ENCODE data around the gene FAM124A. TPM values are rescaled to one million over a fixed set of nuclear protein-coding genes. Genes with fewer than 3 reads are reported as not detected.

Gene FAM124A
- total RNA-seq, 2 experiments from 2014 or later = 0.07 to 0.25 TPM

DNA sequence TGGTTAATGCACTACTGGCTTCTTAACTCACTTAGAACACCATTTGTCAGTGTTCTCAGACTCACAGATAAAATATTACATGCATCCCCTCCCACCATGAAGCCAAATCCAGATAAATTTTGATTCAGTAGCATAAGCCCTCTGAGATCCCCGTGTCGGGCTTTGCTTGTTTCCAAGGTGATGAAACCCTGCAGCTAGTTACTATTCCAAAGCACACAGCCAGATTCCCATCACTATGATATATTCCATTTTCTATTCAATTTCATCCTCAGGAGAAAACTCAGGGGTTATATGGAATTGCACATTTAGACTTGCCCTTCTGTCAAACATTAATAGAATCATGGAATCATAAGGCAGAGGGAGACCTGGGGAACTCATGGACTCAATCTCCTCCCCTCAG lies 9.4 kb upstream of the FAM124A start:
- no peaks in the 10 kb centered on the region for H3K9me3 Mint-ChIP-seq
- no peaks in the 10 kb centered on the region for H3K36me3 Mint-ChIP-seq (ENCODE audit: low read depth)
- peaks cover 47% of the 10 kb centered on the region for H3K27me3 Mint-ChIP-seq
- no peak overlapping the region for H3K4me3 Mint-ChIP-seq
- no peak overlapping the region for H3K27ac Mint-ChIP-seq
- POLR2A ChIA-PET = no interaction called here
- CTCF ChIA-PET = interaction anchor here (1.0 kb wide), 1 partner anchor 74 kb away, joined by 4 read pairs; no protein-coding TSS in a partner anchor
- TF ChIP-seq, protein P1, sequence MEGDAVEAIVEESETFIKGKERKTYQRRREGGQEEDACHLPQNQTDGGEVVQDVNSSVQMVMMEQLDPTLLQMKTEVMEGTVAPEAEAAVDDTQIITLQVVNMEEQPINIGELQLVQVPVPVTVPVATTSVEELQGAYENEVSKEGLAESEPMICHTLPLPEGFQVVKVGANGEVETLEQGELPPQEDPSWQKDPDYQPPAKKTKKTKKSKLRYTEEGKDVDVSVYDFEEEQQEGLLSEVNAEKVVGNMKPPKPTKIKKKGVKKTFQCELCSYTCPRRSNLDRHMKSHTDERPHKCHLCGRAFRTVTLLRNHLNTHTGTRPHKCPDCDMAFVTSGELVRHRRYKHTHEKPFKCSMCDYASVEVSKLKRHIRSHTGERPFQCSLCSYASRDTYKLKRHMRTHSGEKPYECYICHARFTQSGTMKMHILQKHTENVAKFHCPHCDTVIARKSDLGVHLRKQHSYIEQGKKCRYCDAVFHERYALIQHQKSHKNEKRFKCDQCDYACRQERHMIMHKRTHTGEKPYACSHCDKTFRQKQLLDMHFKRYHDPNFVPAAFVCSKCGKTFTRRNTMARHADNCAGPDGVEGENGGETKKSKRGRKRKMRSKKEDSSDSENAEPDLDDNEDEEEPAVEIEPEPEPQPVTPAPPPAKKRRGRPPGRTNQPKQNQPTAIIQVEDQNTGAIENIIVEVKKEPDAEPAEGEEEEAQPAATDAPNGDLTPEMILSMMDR (IDR thresholded peaks at IDR 0.05) = no peak
- intact Hi-C loops (cut with micrococcal nuclease) = no loop called here
- H3K4me1 Mint-ChIP-seq (ENCODE audit: low read depth) = no peaks in the 10 kb centered on the region
- no peak for DNase-seq
- no peak for ATAC-seq

DNA sequence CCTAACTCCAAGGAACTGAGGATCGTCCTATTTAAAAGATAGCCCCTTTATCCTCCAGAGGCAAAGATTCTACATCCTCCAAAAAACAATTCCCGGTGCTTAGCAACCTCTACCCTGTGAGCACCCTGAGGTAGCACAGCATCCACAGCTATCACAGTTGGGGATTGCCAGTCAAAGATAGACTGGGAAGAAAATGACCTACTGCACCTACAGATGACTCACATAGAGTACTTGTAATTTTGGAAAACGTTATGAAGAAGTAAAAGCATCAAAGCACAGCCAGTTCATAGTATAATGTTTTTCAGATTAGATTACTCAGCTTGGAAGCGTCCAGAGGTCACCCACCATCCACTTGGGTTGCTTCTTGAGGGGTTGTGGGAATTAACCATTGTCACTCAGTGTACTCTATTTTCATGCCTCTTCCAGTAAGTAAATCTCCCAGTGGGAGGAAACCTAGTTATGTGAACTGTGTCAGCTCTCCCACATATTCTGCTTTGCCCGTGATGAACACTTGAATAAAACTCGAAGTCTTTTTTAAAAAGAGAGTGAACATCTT lies 8.9 kb upstream of the FAM124A start:
- POLR2A ChIA-PET = no interaction called here
- Mint-ChIP-seq H3K27ac (no peak overlapping the region), H3K27me3 (peaks cover 46% of the 10 kb centered on the region), H3K36me3 (ENCODE audit: low read depth) (no peaks in the 10 kb centered on the region), H3K4me3 (no peak overlapping the region), H3K4me1 (ENCODE audit: low read depth) (no peaks in the 10 kb centered on the region), H3K9me3 (no peaks in the 10 kb centered on the region)
- ATAC-seq = no peak
- TF ChIP-seq, protein P1 (IDR thresholded peaks at IDR 0.05) = no peak
- CTCF ChIA-PET = interaction anchor here (1.0 kb wide), 1 partner anchor 73 kb away, joined by 4 read pairs; no protein-coding TSS in a partner anchor
- intact Hi-C loops (cut with micrococcal nuclease) = no loop called here
- no peak for DNase-seq

DNA sequence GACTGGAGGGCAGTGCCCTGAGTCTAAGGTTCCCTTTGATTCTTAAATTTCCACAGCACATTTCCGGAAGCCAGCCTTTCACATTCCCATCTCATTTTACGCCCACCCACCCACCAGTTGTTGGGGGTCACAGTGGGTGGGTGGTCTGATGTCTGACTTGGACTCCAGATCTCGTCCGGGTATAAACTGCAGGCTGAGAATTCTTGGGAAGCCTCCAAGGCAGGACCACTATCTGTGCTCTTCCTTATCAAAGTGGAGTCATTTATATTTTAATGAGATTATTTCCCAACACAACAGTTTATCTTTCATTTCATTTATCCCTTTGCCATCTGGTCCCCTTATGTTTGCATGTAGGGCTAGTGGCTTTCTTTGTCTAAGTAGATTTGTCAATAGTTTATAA lies 3.6 kb upstream of the FAM124A start:
- TF ChIP-seq, protein P1 (IDR thresholded peaks at IDR 0.05) = no peak
- Mint-ChIP-seq H3K9me3 (no peaks in the 10 kb centered on the region), H3K4me1 (ENCODE audit: low read depth) (no peaks in the 10 kb centered on the region), H3K4me3 (no peak overlapping the region), H3K27ac (no peak overlapping the region), H3K27me3 (peaks cover 39% of the 10 kb centered on the region), H3K36me3 (ENCODE audit: low read depth) (no peaks in the 10 kb centered on the region)
- no peak for ATAC-seq
- POLR2A ChIA-PET = interaction anchor here (0.9 to 1.2 kb wide), 2 partner anchors 12 to 37 kb away, joined by 3 to 4 read pairs; no protein-coding TSS in a partner anchor
- intact Hi-C loops (cut with micrococcal nuclease) = no loop called here
- CTCF ChIA-PET = interaction anchor here (0.7 kb wide), 1 partner anchor 19 kb away, joined by 3 read pairs; no protein-coding TSS in a partner anchor
- DNase-seq = no peak

DNA sequence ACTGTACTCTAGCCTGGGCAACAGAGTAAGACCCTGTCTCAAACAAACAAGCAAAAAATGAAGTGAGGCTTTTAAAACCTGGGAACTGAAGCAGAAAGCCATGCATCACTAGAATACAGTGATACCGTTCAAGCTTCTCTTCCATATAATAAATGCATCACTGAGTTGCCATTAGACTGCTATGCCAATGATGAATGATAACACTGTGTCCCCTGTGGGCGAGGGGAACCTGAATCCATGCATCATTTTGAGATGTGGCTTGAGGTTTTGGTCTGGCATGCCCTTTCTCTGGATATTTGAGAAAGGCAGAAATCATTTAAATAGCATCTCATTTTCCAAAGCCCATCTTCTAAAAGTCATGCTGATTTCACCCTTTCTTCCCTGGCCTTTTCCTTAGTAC lies 1.5 kb upstream of the FAM124A start:
- POLR2A ChIA-PET = no interaction called here
- ATAC-seq = no peak
- Mint-ChIP-seq H3K27me3 (peaks cover 45% of the 10 kb centered on the region), H3K36me3 (ENCODE audit: low read depth) (no peaks in the 10 kb centered on the region), H3K4me1 (ENCODE audit: low read depth) (no peaks in the 10 kb centered on the region), H3K9me3 (no peaks in the 10 kb centered on the region), H3K27ac (no peak overlapping the region), H3K4me3 (no peak overlapping the region)
- TF ChIP-seq, protein P1 (IDR thresholded peaks at IDR 0.05) = no peak
- CTCF ChIA-PET = interaction anchor here (1.0 to 1.5 kb wide), 3 partner anchors 27 to 95 kb away, joined by 3 to 5 read pairs (median 3); no protein-coding TSS in a partner anchor
- peak; percentile 12 for DNase-seq
- intact Hi-C loops (cut with micrococcal nuclease) = no loop called here

DNA sequence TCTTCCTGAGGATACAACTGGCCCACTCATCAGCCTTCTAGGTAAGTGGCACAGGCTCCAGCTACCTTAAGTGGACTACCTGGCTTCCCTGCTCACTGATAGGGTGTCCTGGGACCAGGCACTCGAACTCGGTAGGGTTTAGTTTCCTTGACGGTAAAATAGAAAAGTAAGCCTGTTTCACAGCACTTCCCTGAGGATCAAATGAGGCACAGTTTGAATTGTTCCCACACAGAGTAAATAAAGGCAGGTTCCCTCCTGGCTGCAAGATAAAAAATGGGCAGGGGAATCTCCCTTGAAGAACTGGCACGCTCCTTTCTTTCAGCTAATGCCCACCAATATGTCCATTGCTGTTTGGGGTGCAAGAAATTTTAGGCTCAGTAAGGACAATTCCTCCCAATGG lies 1.1 kb upstream of the FAM124A start:
- DNase-seq (no peak), ATAC-seq (no peak)
- Mint-ChIP-seq H3K4me3 (peak overlapping the region; percentile 7), H3K36me3 (ENCODE audit: low read depth) (no peaks in the 10 kb centered on the region), H3K27me3 (peaks cover 44% of the 10 kb centered on the region), H3K27ac (no peak overlapping the region), H3K9me3 (no peaks in the 10 kb centered on the region), H3K4me1 (ENCODE audit: low read depth) (no peaks in the 10 kb centered on the region)
- intact Hi-C loops (cut with micrococcal nuclease) = no loop called here
- POLR2A ChIA-PET = no interaction called here
- TF ChIP-seq, protein P1 (IDR thresholded peaks at IDR 0.05) = no peak
- CTCF ChIA-PET = interaction anchor here (1.0 to 1.5 kb wide), 3 partner anchors 27 to 96 kb away, joined by 3 to 5 read pairs (median 3); no protein-coding TSS in a partner anchor

Data from activated CD8-positive, alpha-beta T cell treated with anti-CD3 and anti-CD28 coated beads for 36 hours (primary cell).